MV-4-11 (cell line): ENCODE measurements around the gene RRP36.
"Not testable (repeated sequence)": the region's sequence is repeated elsewhere in the genome, so short reads cannot be mapped to it uniquely, and the experiment has no call there.

Source experiments
- DNase-seq: peaks from one replicate; lab custom pipeline; 2025; lab: John Stamatoyannopoulos, UW

RRP36 gene

GRCh38 chr6:43021270-43022047 lies at the start of gene RRP36:
TSS of gene RRP36 (plus strand) at chr6:43021623. CDS start at chr6:43021655, 32 bp downstream.
- DNase-seq: peak; percentile 71

GRCh38 chr6:42971746-42972327 lies 49.6 kb upstream of the RRP36 start:
- DNase-seq: no peak

- no peak for DNase-seq
Measured at GRCh38 chr6:42973926-42974325, 47.5 kb upstream of the RRP36 start.

- DNase-seq: no peak
Measured at GRCh38 chr6:42974919-42975505, 46.4 kb upstream of the RRP36 start.

GRCh38 chr6:42978487-42978838 lies 43.0 kb upstream of the RRP36 start:
- no peak for DNase-seq

GRCh38 chr6:42978839-42979522 lies 42.4 kb upstream of the RRP36 start, which contains the start of gene PEX6:
TSS of gene PEX6 (minus strand) at chr6:42979181. CDS start at chr6:42979150, 31 bp downstream.
- DNase-seq: peak; percentile 93

- peak; percentile 54 for DNase-seq
Measured at GRCh38 chr6:42979523-42980177, 41.8 kb upstream of the RRP36 start.

- DNase-seq: no peak
Measured at GRCh38 chr6:42981836-42982235, 39.6 kb upstream of the RRP36 start.

- DNase-seq: peak; percentile 99
Measured at GRCh38 chr6:42984001-42984923, 37.2 kb upstream of the RRP36 start, which contains the start of gene PPP2R5D. TSS of gene PPP2R5D (plus strand) at chr6:42984570. CDS start at chr6:42984678, 108 bp downstream.

GRCh38 chr6:42984924-42985475 lies 36.4 kb upstream of the RRP36 start:
- DNase-seq: no peak

GRCh38 chr6:42987533-42988451 lies 33.6 kb upstream of the RRP36 start:
- no peak for DNase-seq

GRCh38 chr6:42988486-42989020 lies 32.9 kb upstream of the RRP36 start:
- DNase-seq: no peak

- no peak for DNase-seq
Measured at GRCh38 chr6:42989923-42990322, 31.5 kb upstream of the RRP36 start.

- no peak for DNase-seq
Measured at GRCh38 chr6:42993445-42993844, 28.0 kb upstream of the RRP36 start.

GRCh38 chr6:42996513-42996912 lies 24.9 kb upstream of the RRP36 start:
- DNase-seq: no peak

- DNase-seq: not testable (repeated sequence)
Measured at GRCh38 chr6:42998205-42998604, 23.2 kb upstream of the RRP36 start.

- no peak for DNase-seq
Measured at GRCh38 chr6:43001843-43002242, 19.6 kb upstream of the RRP36 start.

GRCh38 chr6:43005844-43006243 lies 15.6 kb upstream of the RRP36 start:
- no peak for DNase-seq

- no peak for DNase-seq
Measured at GRCh38 chr6:43006251-43006650, 15.2 kb upstream of the RRP36 start.
